GM12873 (cell line): Measurements from ENCODE around the gene RUFY2.

Experiments used
- TF ChIP-seq, protein P1 (sequence below): IDR thresholded peaks from 2 replicates; pipeline ENCODE4 v1.5.1; 2012; ENCODE audit warnings: low read depth, mild to moderate bottlenecking, moderate library complexity, low read length, control low read depth; ENCODE audit not compliant: insufficient read depth; ENCODE audit errors: missing control alignments

Gene RUFY2

DNA sequence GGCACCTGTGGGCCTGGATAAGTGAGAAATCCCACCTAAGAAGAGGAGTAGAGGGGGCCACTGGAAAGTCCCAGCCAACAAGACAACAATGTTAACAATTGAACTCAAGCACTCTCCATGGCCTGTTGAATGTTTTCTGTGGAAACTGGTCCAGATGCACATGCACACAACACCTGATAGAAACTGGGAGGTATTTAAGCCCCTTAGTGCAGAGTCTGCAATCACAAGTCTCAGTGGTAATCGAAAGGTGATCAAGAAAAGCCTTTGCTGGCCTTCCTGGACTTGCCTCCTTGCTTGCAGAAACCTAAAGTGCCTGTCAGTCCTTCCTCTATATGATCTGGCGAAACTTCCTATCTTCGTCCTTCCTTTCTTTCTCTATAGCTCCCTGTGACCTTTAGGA, 105.8 kb downstream of the RUFY2 start:
- TF ChIP-seq, protein P1, sequence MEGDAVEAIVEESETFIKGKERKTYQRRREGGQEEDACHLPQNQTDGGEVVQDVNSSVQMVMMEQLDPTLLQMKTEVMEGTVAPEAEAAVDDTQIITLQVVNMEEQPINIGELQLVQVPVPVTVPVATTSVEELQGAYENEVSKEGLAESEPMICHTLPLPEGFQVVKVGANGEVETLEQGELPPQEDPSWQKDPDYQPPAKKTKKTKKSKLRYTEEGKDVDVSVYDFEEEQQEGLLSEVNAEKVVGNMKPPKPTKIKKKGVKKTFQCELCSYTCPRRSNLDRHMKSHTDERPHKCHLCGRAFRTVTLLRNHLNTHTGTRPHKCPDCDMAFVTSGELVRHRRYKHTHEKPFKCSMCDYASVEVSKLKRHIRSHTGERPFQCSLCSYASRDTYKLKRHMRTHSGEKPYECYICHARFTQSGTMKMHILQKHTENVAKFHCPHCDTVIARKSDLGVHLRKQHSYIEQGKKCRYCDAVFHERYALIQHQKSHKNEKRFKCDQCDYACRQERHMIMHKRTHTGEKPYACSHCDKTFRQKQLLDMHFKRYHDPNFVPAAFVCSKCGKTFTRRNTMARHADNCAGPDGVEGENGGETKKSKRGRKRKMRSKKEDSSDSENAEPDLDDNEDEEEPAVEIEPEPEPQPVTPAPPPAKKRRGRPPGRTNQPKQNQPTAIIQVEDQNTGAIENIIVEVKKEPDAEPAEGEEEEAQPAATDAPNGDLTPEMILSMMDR = no peak

DNA sequence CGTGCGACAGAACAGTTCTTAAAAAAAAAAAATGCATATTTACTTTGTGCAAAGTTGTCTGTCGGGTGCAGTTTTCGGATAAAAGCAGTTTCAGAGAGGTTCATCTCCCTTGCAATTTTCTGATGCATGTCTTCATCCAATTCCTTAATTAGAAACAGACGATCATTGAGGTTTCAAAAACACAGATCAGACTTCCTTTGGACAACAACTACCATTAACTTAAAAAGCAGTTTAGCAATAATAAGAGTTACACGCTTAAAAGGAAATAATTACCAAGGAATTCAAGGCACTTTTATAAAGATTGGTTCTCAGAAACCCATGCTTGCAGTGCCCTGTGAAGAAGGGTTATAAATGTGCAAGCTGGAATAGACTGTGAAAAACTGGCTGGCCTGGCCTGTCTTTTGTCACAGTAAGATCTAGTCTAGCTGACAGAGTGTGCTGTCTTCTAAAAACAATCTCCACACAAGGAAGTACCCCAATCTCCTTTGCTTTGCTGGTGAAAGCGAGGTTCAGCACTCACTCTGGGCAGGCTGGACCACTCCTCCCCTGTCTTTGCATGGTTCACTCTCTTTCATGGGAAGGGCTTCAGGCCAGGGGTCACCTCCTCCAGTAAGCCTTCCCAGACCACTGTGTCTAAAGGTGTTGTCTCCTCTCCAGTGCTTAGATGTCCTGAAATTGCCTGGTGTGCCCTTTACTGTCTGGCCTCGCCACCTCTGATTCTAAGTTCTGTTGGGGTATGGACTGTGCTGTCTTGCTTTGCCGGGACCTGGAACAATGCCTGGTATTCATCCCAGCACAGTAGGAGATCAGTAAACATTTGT, 110.0 kb downstream of the RUFY2 start:
- TF ChIP-seq, protein P1 = no peak
